Vagina (tissue), 2 donors: ENCODE data around the gene TRIM66.

ENCODE experiments used
- POLR2A ChIP-seq, 2 donors: fragments of 450-650 bp; IDR thresholded peaks; one replicate each; pipeline ENCODE4 v1.6.1; 2017; ENCODE audit warnings: antibody characterized with exemption in 2 of 2, mild to moderate bottlenecking in 2 of 2, moderate library complexity in 2 of 2
- POLR2AphosphoS5 ChIP-seq, 2 donors: sonication (generic); formaldehyde crosslinking; IDR thresholded peaks; one replicate each; pipeline ENCODE4 v1.9.0; 2017; ENCODE audit warnings: antibody characterized with exemption in 2 of 2, mild to moderate bottlenecking in 2 of 2, low read depth in 1 of 2; ENCODE audit not compliant: insufficient read depth in 1 of 2
- TF ChIP-seq, protein P1 (sequence below), 3 experiments: fragments of 450-650 bp in 2 of 3; fragments of 200-600 bp in 1 of 3; sonication (generic) in 1 of 3; IDR thresholded peaks; one replicate each; pipeline ENCODE4 v1.5.1; 2017 to 2019; ENCODE audit warnings: antibody characterized with exemption in 3 of 3, mild to moderate bottlenecking in 2 of 3, moderate library complexity in 2 of 3

DNA sequence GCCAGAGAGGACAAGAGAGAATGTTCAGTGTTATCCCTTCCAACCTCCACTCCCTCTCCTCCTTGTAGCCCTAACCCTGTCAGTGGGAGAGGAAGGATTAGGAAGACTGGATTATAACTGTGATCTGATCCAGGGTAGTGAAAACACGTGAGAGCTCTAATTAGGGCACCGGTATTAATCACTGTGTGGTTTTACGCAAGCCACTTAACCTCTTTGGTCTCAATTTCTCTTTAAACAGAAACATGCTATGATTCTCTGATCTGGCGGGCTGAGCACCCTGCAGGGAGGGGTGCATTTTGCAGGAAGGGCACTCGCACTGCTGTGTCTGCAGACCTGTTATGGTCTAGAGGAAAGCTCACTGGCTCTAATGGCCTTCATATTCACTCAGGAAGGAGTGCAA is 11.7 kb upstream of the TRIM66 start:
- TF ChIP-seq, protein P1, sequence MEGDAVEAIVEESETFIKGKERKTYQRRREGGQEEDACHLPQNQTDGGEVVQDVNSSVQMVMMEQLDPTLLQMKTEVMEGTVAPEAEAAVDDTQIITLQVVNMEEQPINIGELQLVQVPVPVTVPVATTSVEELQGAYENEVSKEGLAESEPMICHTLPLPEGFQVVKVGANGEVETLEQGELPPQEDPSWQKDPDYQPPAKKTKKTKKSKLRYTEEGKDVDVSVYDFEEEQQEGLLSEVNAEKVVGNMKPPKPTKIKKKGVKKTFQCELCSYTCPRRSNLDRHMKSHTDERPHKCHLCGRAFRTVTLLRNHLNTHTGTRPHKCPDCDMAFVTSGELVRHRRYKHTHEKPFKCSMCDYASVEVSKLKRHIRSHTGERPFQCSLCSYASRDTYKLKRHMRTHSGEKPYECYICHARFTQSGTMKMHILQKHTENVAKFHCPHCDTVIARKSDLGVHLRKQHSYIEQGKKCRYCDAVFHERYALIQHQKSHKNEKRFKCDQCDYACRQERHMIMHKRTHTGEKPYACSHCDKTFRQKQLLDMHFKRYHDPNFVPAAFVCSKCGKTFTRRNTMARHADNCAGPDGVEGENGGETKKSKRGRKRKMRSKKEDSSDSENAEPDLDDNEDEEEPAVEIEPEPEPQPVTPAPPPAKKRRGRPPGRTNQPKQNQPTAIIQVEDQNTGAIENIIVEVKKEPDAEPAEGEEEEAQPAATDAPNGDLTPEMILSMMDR (IDR thresholded peaks at IDR 0.05) = no peak
- TF ChIP-seq POLR2AphosphoS5 (IDR thresholded peaks at IDR 0.05; ENCODE audit: insufficient read depth in 1 of 2, low read depth in 1 of 2) (no peak), POLR2A (IDR thresholded peaks at IDR 0.05) (no peak)
